BJ (cell line): Measurements from ENCODE around the gene KIRREL2. TPM values are rescaled to one million over a fixed set of nuclear protein-coding genes. Genes with fewer than 3 reads are reported as not detected.

Experiments
- CTCF ChIA-PET: fragments of 350-600 bp; formaldehyde crosslinking; extraction: SDS; loops from one replicate; lab custom pipeline; 2021; ENCODE audit warnings: antibody characterized with exemption, inconsistent platforms; lab: Yijun Ruan, JAX
- POLR2A ChIA-PET: fragments of 300-600 bp; sonication (Branson Sonifier 250); formaldehyde crosslinking; extraction: SDS; loops from one replicate; lab custom pipeline; 2021; ENCODE audit warnings: antibody characterized with exemption; lab: Charles Lee
- DNase-seq: peaks from one replicate; pipeline ENCODE4 v3.0.0-alpha.2; 2011; ENCODE audit warnings: low read depth
- H3K27me3 ChIP-seq: 2 replicates; pipeline ENCODE4 v1.6.0; 2011; ENCODE audit warnings: low read length; ENCODE audit not compliant: control insufficient read depth, insufficient read depth
- H3K36me3 ChIP-seq: 2 replicates; pipeline ENCODE4 v1.5.1; 2011; ENCODE audit warnings: low read length; ENCODE audit not compliant: control insufficient read depth, insufficient read depth
- H3K4me3 ChIP-seq: 2 replicates; pipeline ENCODE4 v1.5.1; 2011; ENCODE audit warnings: low read depth, mild to moderate bottlenecking, control low read depth, low read length
- polyA plus RNA-seq: library from polyadenylated mRNA; depleted of rRNA; stranded (reverse); fragments of >200 nt; gene quantifications from 2 replicates; pipeline ENCODE4 v1.2.3, GENCODE V29; 2011
- TF ChIP-seq, protein P1 (sequence below): IDR thresholded peaks from 2 replicates; pipeline ENCODE4 v1.5.1; 2011; ENCODE audit warnings: low read depth, mild to moderate bottlenecking, control low read depth, inconsistent platforms, low read length, moderate library complexity; ENCODE audit not compliant: insufficient read depth

The KIRREL2 gene
- polyA plus RNA-seq, 1 experiment = not detected

DNA sequence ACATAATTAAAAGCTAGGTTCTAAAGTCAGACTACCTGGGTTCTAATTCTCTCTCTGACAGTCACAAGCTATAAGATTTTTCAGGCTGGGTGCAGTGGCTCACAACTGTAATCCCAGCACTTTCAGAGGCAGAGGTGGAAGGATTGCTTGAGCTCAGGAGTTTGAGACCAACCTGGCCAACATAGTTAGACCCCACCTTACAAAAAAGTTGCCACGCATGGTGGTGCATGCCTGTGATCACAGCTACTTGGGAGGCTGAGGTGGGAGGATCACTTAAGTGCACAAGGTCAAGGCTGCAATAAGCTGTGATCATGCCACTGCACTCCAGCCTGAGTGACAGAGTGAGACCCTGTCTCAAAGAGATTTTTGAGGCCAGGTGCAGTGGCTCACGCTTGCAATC, 37.6 kb downstream of the KIRREL2 start:
- POLR2A ChIA-PET = interaction anchor here (0.7 kb wide), 1 partner anchor 37 kb away, joined by 3 read pairs; no protein-coding TSS in a partner anchor
- TF ChIP-seq, protein P1, sequence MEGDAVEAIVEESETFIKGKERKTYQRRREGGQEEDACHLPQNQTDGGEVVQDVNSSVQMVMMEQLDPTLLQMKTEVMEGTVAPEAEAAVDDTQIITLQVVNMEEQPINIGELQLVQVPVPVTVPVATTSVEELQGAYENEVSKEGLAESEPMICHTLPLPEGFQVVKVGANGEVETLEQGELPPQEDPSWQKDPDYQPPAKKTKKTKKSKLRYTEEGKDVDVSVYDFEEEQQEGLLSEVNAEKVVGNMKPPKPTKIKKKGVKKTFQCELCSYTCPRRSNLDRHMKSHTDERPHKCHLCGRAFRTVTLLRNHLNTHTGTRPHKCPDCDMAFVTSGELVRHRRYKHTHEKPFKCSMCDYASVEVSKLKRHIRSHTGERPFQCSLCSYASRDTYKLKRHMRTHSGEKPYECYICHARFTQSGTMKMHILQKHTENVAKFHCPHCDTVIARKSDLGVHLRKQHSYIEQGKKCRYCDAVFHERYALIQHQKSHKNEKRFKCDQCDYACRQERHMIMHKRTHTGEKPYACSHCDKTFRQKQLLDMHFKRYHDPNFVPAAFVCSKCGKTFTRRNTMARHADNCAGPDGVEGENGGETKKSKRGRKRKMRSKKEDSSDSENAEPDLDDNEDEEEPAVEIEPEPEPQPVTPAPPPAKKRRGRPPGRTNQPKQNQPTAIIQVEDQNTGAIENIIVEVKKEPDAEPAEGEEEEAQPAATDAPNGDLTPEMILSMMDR = no peak
- DNase-seq = no peak
- CTCF ChIA-PET = interaction anchor here (1.7 to 2.7 kb wide), 2 partner anchors 12 to 37 kb away, joined by 7 to 18 read pairs; no protein-coding TSS in a partner anchor
- Histone ChIP-seq H3K27me3 (no peaks in the 10 kb centered on the region), H3K4me3 (no peak overlapping the region), H3K36me3 (peaks cover 30% of the 10 kb centered on the region)

DNA sequence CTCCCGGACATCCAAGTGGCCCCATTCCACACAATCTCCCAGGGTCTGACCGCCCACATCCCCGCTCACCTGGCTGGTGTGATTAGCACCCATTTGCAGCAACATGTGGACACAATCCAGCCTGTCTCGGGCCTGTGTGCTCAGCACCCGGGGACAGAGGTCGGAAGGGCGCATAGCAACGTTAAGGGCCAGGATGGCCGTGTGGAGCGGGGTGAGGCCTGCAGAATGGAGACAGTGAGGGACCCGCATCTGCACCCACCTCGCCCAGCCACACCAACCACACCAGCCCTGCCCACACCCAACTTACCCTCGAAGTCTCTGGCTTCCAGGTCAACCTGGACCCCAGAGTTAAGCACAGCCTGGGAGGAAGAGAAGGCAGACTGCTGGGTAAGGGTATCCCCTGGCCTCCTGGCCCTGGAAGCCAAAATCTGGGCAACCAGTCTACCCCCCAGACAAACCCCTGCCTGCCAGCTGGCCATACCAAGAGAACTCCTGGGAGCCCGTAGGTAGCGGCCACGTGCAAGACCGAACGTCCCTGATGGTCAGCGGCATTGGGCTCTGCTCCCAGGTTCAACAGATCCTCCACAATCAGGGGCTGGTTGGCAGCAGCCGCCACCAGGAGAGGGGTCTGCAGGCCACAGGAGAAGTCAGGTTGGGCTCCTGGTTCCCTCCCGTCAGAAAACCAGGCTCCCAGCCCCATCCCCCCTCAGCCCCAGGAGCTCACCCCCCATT, 39.4 kb downstream of the KIRREL2 start:
- CTCF ChIA-PET = interaction anchor here (0.8 kb wide), 1 partner anchor 30 kb away, joined by 3 read pairs; no protein-coding TSS in a partner anchor
- H3K4me3 ChIP-seq = no peak overlapping the region
- TF ChIP-seq, protein P1 = no peak
- no peak for DNase-seq
- no peaks in the 10 kb centered on the region for H3K27me3 ChIP-seq
- POLR2A ChIA-PET = no interaction called here
- H3K36me3 ChIP-seq = peaks cover 20% of the 10 kb centered on the region

DNA sequence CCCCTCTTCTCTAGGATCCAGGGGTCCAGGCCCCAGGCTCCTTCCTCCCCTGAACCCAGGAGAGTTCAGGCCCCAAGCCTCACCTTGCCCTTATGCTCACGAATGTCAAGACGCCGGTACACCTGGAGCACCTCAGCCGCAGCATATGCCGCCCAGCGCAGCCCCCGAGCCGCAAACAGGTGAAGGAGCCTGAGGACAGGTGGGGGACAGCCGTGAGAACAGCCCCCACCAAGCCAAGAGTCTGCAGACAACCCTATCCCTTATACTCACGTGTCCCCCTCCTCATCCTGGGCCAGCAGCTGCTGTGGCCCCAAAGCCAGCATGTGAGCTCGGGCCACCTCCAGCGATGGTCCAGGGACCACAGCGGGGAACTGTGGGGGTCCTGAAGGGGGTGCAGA, 39.9 kb downstream of the KIRREL2 start:
- no peaks in the 10 kb centered on the region for H3K27me3 ChIP-seq
- no peak overlapping the region for H3K4me3 ChIP-seq
- TF ChIP-seq, protein P1 = no peak
- no peak for DNase-seq
- ChIA-PET CTCF (no interaction called here), POLR2A (no interaction called here)
- H3K36me3 ChIP-seq = peaks cover 20% of the 10 kb centered on the region

DNA sequence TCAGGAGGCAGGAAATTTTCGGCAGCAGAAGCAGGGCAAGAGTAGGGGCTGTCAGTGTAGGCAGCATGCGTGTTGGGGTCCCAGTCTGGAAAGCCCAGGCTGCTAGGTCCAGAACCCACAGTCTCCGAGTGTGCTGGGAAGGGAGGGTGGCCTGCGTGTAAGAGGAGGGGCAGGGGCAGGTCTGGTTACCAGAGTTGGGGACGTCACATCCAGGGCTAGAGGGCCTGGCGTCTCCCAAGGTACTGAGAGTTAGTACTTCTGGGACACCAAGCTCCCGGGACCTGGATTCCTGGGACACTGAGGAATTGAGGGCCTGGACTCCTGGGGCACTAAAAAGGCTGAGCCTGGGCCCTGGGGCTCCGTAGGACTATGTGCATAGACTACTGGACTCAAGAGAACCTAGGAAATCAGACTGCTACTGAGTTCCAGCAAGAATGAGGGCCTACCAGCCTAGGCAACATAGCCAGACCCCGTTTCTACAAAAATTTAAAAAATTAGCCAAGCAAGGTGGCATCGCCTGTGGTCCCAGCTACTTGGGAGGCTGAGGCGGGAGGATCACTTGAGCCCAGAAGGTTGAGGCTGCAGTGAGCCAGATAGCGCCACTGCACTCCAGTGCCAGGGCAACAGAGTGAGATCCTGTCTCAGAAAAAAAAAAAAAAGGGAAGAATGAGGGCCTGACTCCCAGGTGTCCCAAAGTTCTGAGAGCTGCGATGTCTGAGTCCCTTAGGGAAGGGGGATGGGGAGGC, 41.2 kb downstream of the KIRREL2 start:
- TF ChIP-seq, protein P1 = no peak
- CTCF ChIA-PET = interaction anchor here (1.4 to 1.5 kb wide), 2 partner anchors 16 to 33 kb away, joined by 5 to 6 read pairs; no protein-coding TSS in a partner anchor

DNA sequence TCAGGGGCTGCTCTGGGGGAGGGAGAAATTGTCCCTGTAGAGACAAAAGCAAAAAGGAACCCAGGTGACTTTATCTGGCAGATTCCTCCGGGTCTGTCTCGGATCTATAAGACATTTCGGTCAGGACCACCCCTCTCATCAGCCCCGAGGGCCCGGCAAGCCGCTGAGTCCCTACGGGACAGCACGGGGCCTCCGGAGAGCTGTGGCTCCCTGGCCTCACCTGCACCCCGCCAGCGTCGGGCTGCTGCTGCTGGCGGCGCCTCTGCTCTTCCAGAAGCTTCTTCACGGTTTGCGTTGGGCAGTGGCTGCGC, 41.7 kb downstream of the KIRREL2 start:
- TF ChIP-seq, protein P1 = no peak
- Histone ChIP-seq H3K4me3 (peak overlapping the region; percentile 77), H3K27me3 (no peaks in the 10 kb centered on the region), H3K36me3 (peaks cover 15% of the 10 kb centered on the region)
- DNase-seq = no peak
- ChIA-PET CTCF (interaction anchor here (1.4 to 1.5 kb wide), 2 partner anchors 16 to 33 kb away, joined by 5 to 6 read pairs; no protein-coding TSS in a partner anchor), POLR2A (no interaction called here)

More for the DNA sequence above, 41.2 kb downstream of the KIRREL2 start:
- no peak for DNase-seq
- peaks cover 17% of the 10 kb centered on the region for H3K36me3 ChIP-seq
- H3K4me3 ChIP-seq = peak overlapping the region; percentile 77
- H3K27me3 ChIP-seq = no peaks in the 10 kb centered on the region
- POLR2A ChIA-PET = no interaction called here
